ENCODE results near the gene UST. TPM values are rescaled to one million over a fixed set of nuclear protein-coding genes. Genes with fewer than 3 reads are reported as not detected.
"Not testable (repeated sequence)": the region's sequence is repeated elsewhere in the genome, so short reads cannot be mapped to it uniquely, and the experiment has no call there.

Gene UST
- total RNA-seq, 1 donor from 2014 or later: 23.2 TPM

GRCh38 chr6:148854096-148854495, 107.3 kb downstream of the UST start:
- peaks cover 13% of the 10 kb centered on the region for H3K4me1 Mint-ChIP-seq (ENCODE audit: unreplicated experiment)
- H3K27ac Mint-ChIP-seq (ENCODE audit: unreplicated experiment): no peak overlapping the region
- no peak overlapping the region for H3K4me3 Mint-ChIP-seq (ENCODE audit: unreplicated experiment)
- no peak for DNase-seq (ENCODE audit: low spot score)
- H3K9me3 Mint-ChIP-seq (ENCODE audit: unreplicated experiment): no peaks in the 10 kb centered on the region
- no peak for TF ChIP-seq CTCF (IDR thresholded peaks at IDR 0.05; ENCODE audit: unreplicated experiment)
- peaks cover 2% of the 10 kb centered on the region for H3K27me3 Mint-ChIP-seq (ENCODE audit: unreplicated experiment)
- no peaks in the 10 kb centered on the region for H3K36me3 Mint-ChIP-seq (ENCODE audit: low read depth, unreplicated experiment)

- H3K36me3 Mint-ChIP-seq (ENCODE audit: low read depth, unreplicated experiment): no peaks in the 10 kb centered on the region
- H3K9me3 Mint-ChIP-seq (ENCODE audit: unreplicated experiment): no peaks in the 10 kb centered on the region
- H3K27me3 Mint-ChIP-seq (ENCODE audit: unreplicated experiment): peaks cover 2% of the 10 kb centered on the region
- peaks cover 13% of the 10 kb centered on the region for H3K4me1 Mint-ChIP-seq (ENCODE audit: unreplicated experiment)
- TF ChIP-seq CTCF (IDR thresholded peaks at IDR 0.05; ENCODE audit: unreplicated experiment): no peak
- peak overlapping the region; percentile 50 for H3K27ac Mint-ChIP-seq (ENCODE audit: unreplicated experiment)
- no peak for DNase-seq (ENCODE audit: low spot score)
- no peak overlapping the region for H3K4me3 Mint-ChIP-seq (ENCODE audit: unreplicated experiment)
Observed at GRCh38 chr6:148854992-148855391, 108.2 kb downstream of the UST start.

DNA sequence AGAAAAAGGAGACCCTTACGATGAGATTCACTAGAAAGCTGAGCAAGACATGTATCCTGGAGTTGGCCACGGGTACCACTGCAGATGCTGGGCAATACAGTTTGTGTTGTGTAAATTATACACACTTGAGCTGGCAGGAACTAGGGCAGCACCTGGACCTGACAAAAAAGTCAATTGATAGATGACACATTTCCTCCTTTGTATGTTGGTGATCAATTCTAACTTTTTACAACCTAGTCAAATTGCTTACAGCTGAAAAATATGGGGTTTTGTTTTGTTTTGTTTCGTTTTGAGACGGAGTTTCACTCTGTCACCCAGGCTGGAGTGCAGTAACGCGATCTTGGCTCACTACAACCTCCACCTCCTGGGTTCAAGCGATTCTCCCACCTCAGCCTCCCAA, 108.9 kb downstream of the UST start:
- no peaks in the 10 kb centered on the region for H3K9me3 Mint-ChIP-seq (ENCODE audit: unreplicated experiment)
- no peaks in the 10 kb centered on the region for H3K36me3 Mint-ChIP-seq (ENCODE audit: low read depth, unreplicated experiment)
- H3K27me3 Mint-ChIP-seq (ENCODE audit: unreplicated experiment): peaks cover 2% of the 10 kb centered on the region

GRCh38 chr6:148857798-148858390, 111.1 kb downstream of the UST start:
- no peak for DNase-seq (ENCODE audit: low spot score)
- H3K9me3 Mint-ChIP-seq (ENCODE audit: unreplicated experiment): no peaks in the 10 kb centered on the region
- no peaks in the 10 kb centered on the region for H3K36me3 Mint-ChIP-seq (ENCODE audit: low read depth, unreplicated experiment)
- peaks cover 16% of the 10 kb centered on the region for H3K4me1 Mint-ChIP-seq (ENCODE audit: unreplicated experiment)
- no peak overlapping the region for H3K4me3 Mint-ChIP-seq (ENCODE audit: unreplicated experiment)
- TF ChIP-seq CTCF (IDR thresholded peaks at IDR 0.05; ENCODE audit: unreplicated experiment): no peak
- H3K27ac Mint-ChIP-seq (ENCODE audit: unreplicated experiment): no peak overlapping the region
- peaks cover 2% of the 10 kb centered on the region for H3K27me3 Mint-ChIP-seq (ENCODE audit: unreplicated experiment)

More for the DNA sequence above, 108.9 kb downstream of the UST start:
- Mint-ChIP-seq H3K27ac (ENCODE audit: unreplicated experiment) (no peak overlapping the region), H3K4me1 (ENCODE audit: unreplicated experiment) (peaks cover 13% of the 10 kb centered on the region), H3K4me3 (ENCODE audit: unreplicated experiment) (no peak overlapping the region)
- DNase-seq (ENCODE audit: low spot score): no peak
- TF ChIP-seq CTCF (IDR thresholded peaks at IDR 0.05; ENCODE audit: unreplicated experiment): no peak

DNA sequence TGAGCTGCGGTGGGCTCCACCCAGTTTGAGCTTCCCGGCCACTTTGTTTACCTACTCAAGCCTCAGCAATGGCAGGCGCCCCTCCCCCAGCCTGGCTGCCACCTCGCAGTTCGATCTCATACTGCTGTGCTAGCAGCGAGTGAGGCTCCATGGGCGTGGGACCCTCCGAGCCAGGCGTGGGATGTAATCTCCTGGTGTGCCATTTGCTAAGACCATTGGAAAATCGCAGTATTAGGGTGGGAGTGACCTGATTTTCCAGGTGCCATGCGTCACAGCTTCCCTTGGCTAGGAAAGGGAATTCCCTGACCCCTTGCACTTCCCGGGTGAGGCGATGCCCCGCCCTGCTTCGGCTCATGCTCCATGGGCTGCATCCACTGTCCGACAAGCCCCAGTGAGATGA, 117.3 kb downstream of the UST start:
- H3K4me3 Mint-ChIP-seq (ENCODE audit: unreplicated experiment); DNase-seq (ENCODE audit: low spot score); H3K36me3 Mint-ChIP-seq (ENCODE audit: low read depth, unreplicated experiment); H3K9me3 Mint-ChIP-seq (ENCODE audit: unreplicated experiment); H3K27me3 Mint-ChIP-seq (ENCODE audit: unreplicated experiment); H3K27ac Mint-ChIP-seq (ENCODE audit: unreplicated experiment): not testable (repeated sequence)
- H3K4me1 Mint-ChIP-seq (ENCODE audit: unreplicated experiment): peaks cover 12% of the 10 kb centered on the region
